Neural crest cell (in vitro differentiated cells): Measurements from ENCODE around the gene SGMS2. TPM values are rescaled to one million over a fixed set of nuclear protein-coding genes. Genes with fewer than 3 reads are reported as not detected.
"Not testable (repeated sequence)": the region's sequence is repeated elsewhere in the genome, so short reads cannot be mapped to it uniquely, and the experiment has no call there.

ENCODE experiments used
- DNase-seq: peaks from one replicate; pipeline ENCODE4 v3.0.0; 2021; ENCODE audit warnings: low read depth, mixed read lengths, low spot score
- H3K27ac Mint-ChIP-seq: one replicate; pipeline ENCODE4 v1.8.0; 2021; ENCODE audit warnings: mild to moderate bottlenecking, mixed read lengths; ENCODE audit not compliant: unreplicated experiment
- H3K27me3 Mint-ChIP-seq: 2 replicates; pipeline ENCODE4 v1.8.0; 2021; ENCODE audit warnings: low read depth, mild to moderate bottlenecking, mixed read lengths
- H3K36me3 Mint-ChIP-seq: 2 replicates; pipeline ENCODE4 v1.8.0; 2021; ENCODE audit warnings: low read depth, mild to moderate bottlenecking, mixed read lengths
- H3K4me1 Mint-ChIP-seq: 2 replicates; pipeline ENCODE4 v1.8.0; 2021; ENCODE audit warnings: mixed read lengths
- H3K4me3 Mint-ChIP-seq: one replicate; pipeline ENCODE4 v1.8.0; 2021; ENCODE audit warnings: mild to moderate bottlenecking, mixed read lengths
- H3K9me3 Mint-ChIP-seq: 2 replicates; pipeline ENCODE4 v1.8.0; 2021; ENCODE audit warnings: mixed read lengths
- total RNA-seq: library from RNA; stranded (reverse); gene quantifications from 2 replicates; pipeline ENCODE4 v1.2.1, GENCODE V29; 2021
- TF ChIP-seq, protein P1 (sequence below): fragments of 200-600 bp; sonication (generic); conservative IDR thresholded peaks from 2 replicates; pipeline ENCODE4 v1.5.0; 2021; ENCODE audit warnings: antibody characterized with exemption, mild to moderate bottlenecking

The SGMS2 gene
- total RNA-seq, 1 donor from 2014 or later, result 1.4 TPM

GRCh38 chr4:107901213-107901934 is 76.6 kb downstream of the SGMS2 start:
- TF ChIP-seq, protein P1, sequence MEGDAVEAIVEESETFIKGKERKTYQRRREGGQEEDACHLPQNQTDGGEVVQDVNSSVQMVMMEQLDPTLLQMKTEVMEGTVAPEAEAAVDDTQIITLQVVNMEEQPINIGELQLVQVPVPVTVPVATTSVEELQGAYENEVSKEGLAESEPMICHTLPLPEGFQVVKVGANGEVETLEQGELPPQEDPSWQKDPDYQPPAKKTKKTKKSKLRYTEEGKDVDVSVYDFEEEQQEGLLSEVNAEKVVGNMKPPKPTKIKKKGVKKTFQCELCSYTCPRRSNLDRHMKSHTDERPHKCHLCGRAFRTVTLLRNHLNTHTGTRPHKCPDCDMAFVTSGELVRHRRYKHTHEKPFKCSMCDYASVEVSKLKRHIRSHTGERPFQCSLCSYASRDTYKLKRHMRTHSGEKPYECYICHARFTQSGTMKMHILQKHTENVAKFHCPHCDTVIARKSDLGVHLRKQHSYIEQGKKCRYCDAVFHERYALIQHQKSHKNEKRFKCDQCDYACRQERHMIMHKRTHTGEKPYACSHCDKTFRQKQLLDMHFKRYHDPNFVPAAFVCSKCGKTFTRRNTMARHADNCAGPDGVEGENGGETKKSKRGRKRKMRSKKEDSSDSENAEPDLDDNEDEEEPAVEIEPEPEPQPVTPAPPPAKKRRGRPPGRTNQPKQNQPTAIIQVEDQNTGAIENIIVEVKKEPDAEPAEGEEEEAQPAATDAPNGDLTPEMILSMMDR, result peak; percentile 14
- no peaks in the 10 kb centered on the region for H3K27me3 Mint-ChIP-seq
- H3K4me1 Mint-ChIP-seq, result no peaks in the 10 kb centered on the region
- no peak overlapping the region for H3K27ac Mint-ChIP-seq
- no peak overlapping the region for H3K4me3 Mint-ChIP-seq
- H3K9me3 Mint-ChIP-seq, result no peaks in the 10 kb centered on the region
- no peaks in the 10 kb centered on the region for H3K36me3 Mint-ChIP-seq
- DNase-seq, result no peak

DNA sequence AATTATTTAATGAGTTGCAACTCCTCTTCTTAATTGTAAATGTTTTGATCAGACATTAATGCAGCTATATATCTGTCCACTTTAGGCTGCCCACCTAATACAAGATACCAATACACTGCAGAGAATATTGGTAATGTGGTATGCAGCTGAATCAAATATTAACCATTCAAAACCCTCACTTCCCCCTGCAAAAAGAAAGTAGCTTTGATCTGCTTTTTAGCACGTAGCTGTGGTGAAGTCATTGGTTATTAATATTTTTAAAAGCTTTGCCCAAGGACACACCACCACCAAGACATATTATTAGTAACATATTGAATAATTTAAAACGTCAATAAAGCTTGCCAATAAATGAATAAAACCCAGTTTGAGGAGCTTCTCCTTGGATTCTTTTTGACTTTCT is 78.0 kb downstream of the SGMS2 start:
- TF ChIP-seq, protein P1, result no peak
- no peak overlapping the region for H3K4me3 Mint-ChIP-seq
- H3K36me3 Mint-ChIP-seq, result no peaks in the 10 kb centered on the region
- H3K4me1 Mint-ChIP-seq, result no peaks in the 10 kb centered on the region
- no peaks in the 10 kb centered on the region for H3K9me3 Mint-ChIP-seq
- no peak for DNase-seq
- no peak overlapping the region for H3K27ac Mint-ChIP-seq
- H3K27me3 Mint-ChIP-seq, result no peaks in the 10 kb centered on the region

GRCh38 chr4:107905082-107905481 is 80.3 kb downstream of the SGMS2 start:
- H3K4me3 Mint-ChIP-seq, H3K27ac Mint-ChIP-seq, H3K4me1 Mint-ChIP-seq, H3K9me3 Mint-ChIP-seq, DNase-seq, H3K27me3 Mint-ChIP-seq, H3K36me3 Mint-ChIP-seq: not testable (repeated sequence)

DNA sequence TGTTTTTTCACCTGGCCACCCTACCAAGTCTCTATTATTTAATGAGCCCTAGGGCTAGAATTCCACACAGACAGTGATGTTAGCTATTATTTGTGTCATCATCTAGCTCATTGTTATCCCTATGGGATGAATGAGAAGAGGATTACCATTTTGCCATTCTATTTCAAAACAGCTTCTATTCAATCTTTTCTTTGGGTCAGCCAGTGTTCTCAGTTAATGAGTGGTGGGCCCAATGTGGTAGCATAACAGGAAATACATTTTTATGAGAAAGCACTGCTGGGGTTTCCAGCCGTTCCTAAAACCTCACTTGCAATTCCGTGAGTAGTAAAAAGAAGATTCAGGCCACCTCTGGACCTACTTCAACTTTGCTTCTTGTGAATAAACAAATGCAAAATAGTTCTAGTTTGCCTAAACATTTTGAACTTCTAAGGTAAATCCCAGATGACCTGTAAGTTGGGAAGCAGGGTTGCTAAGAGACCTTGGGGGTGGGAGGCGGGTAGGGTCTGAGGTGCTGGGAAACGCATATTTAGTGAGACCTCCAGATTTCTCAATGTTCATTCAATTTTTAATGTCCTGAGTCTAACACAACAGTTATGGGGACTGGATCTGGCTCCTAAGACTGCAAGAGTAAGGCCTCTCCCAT is 81.8 kb downstream of the SGMS2 start:
- H3K4me3 Mint-ChIP-seq, result no peak overlapping the region
- H3K9me3 Mint-ChIP-seq, result no peaks in the 10 kb centered on the region
- H3K27ac Mint-ChIP-seq, result no peak overlapping the region
- no peak for DNase-seq
- H3K4me1 Mint-ChIP-seq, result no peaks in the 10 kb centered on the region
- H3K36me3 Mint-ChIP-seq, result no peaks in the 10 kb centered on the region
- H3K27me3 Mint-ChIP-seq, result no peaks in the 10 kb centered on the region
- TF ChIP-seq, protein P1, result no peak

DNA sequence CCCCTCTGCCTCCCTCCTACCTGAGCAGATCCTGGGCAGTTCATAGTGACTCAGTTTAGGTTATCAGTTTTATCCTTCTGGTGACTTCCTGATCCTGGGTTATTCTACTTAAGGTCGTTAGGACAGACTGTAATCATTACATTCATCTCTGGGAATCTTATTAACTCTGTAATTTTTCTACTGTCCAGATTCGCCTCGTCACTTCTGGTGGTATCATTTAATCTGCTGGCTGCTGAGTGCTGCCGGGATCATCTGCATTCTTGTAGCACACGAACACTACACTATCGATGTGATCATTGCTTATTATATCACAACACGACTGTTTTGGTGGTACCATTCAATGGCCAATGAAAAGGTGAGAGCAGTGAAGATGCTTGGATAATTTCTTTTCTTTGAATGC is 83.6 kb downstream of the SGMS2 start:
- TF ChIP-seq, protein P1, result no peak
- Mint-ChIP-seq H3K27me3 (no peaks in the 10 kb centered on the region), H3K36me3 (no peaks in the 10 kb centered on the region), H3K4me1 (no peaks in the 10 kb centered on the region), H3K9me3 (no peaks in the 10 kb centered on the region), H3K27ac (no peak overlapping the region), H3K4me3 (no peak overlapping the region)
- no peak for DNase-seq

- TF ChIP-seq, protein P1, result peak; percentile 89
- H3K9me3 Mint-ChIP-seq, result no peaks in the 10 kb centered on the region
- no peaks in the 10 kb centered on the region for H3K4me1 Mint-ChIP-seq
- H3K27me3 Mint-ChIP-seq, result no peaks in the 10 kb centered on the region
- no peak overlapping the region for H3K27ac Mint-ChIP-seq
- no peak overlapping the region for H3K4me3 Mint-ChIP-seq
- peak; percentile 43 for DNase-seq
- no peaks in the 10 kb centered on the region for H3K36me3 Mint-ChIP-seq
Observed at GRCh38 chr4:107913283-107913899, 88.7 kb downstream of the SGMS2 start.
